Middle frontal gyrus (tissue), 1 donor: Measurements from ENCODE around the gene POLA2.
"Not testable (repeated sequence)": the region's sequence is repeated elsewhere in the genome, so short reads cannot be mapped to it uniquely, and the experiment has no call there.

ENCODE experiments used
- DNase-seq: peaks from one replicate; pipeline ENCODE4 v3.0.0-alpha.2; 2015; ENCODE audit warnings: low spot score; ENCODE audit errors: extremely low spot score

POLA2 gene

GRCh38 chr11:65330544-65330943, 68.8 kb downstream of the POLA2 start:
- no peak for DNase-seq

- DNase-seq = not testable (repeated sequence)
Measured at GRCh38 chr11:65332591-65332990, 70.8 kb downstream of the POLA2 start.

GRCh38 chr11:65334696-65335295, 73.0 kb downstream of the POLA2 start:
- DNase-seq = no peak

- no peak for DNase-seq
Measured at GRCh38 chr11:65338676-65339075, 76.9 kb downstream of the POLA2 start.

GRCh38 chr11:65340226-65340625, 78.5 kb downstream of the POLA2 start:
- DNase-seq = no peak

- DNase-seq = no peak
Measured at GRCh38 chr11:65341856-65342255, 80.1 kb downstream of the POLA2 start.
